Uterus (tissue), 4 donors: Measurements from ENCODE around the gene THBS3. TPM values are rescaled to one million over a fixed set of nuclear protein-coding genes. Genes with fewer than 3 reads are reported as not detected.
"Not testable (repeated sequence)": the region's sequence is repeated elsewhere in the genome, so short reads cannot be mapped to it uniquely, and the experiment has no call there.

ENCODE experiments used
- DNase-seq, 2 donors: peaks; one replicate each; pipeline ENCODE4 v3.0.0-alpha.2; 2019 to 2020
- H3K27ac ChIP-seq, 2 donors: fragments of 200-600 bp; sonication (generic); 1 replicate in 1 of 2; 2 replicates in 1 of 2; pipeline ENCODE4 v1.5.1; 2016 to 2018
- H3K27me3 ChIP-seq, 2 donors: fragments of 200-600 bp; sonication (generic); one replicate each; pipeline ENCODE4 v1.5.1; 2018 to 2019; ENCODE audit warnings: control low read depth in 1 of 2
- H3K36me3 ChIP-seq, 2 donors: fragments of 200-600 bp; sonication (generic); one replicate each; pipeline ENCODE4 v1.5.1; 2019; ENCODE audit warnings: control low read depth in 1 of 2
- H3K4me1 ChIP-seq, 2 donors: fragments of 200-600 bp; sonication (generic); one replicate each; pipeline ENCODE4 v1.5.1; 2018 to 2019; ENCODE audit warnings: control low read depth in 1 of 2
- H3K4me3 ChIP-seq, 2 donors: fragments of 200-600 bp; sonication (generic); 1 replicate in 1 of 2; 2 replicates in 1 of 2; pipeline ENCODE4 v1.5.1; 2018 to 2019; ENCODE audit warnings: mild to moderate bottlenecking in 1 of 2
- H3K9me3 ChIP-seq, 2 donors: fragments of 200-600 bp; sonication (generic); one replicate each; pipeline ENCODE4 v1.5.1; 2019; ENCODE audit warnings: control low read depth in 1 of 2
- CTCF ChIP-seq, 4 experiments: fragments of 200-600 bp in 2 of 4; fragments of 450-650 bp in 2 of 4; sonication (generic) in 2 of 4; IDR thresholded peaks; one replicate each; pipeline ENCODE4 v1.5.1; 2016 to 2019; ENCODE audit warnings: antibody characterized with exemption in 4 of 4, mild to moderate bottlenecking in 2 of 4, moderate library complexity in 1 of 4
- POLR2A ChIP-seq, 2 donors: fragments of 450-650 bp; IDR thresholded peaks; one replicate each; pipeline ENCODE4 v1.6.1; 2016; ENCODE audit warnings: antibody characterized with exemption in 2 of 2, mild to moderate bottlenecking in 1 of 2, moderate library complexity in 1 of 2
- intact Hi-C: fragments of 100-400 bp; cut with DNase I; formaldehyde crosslinking; loops from one replicate; pipeline ENCODE4 v1.15.1; 2023; ENCODE audit warnings: low total_unique reads
- total RNA-seq, 4 donors: library from RNA; depleted of rRNA in 3 of 4; stranded (reverse); fragments of >200 nt in 3 of 4; gene quantifications; one replicate each; pipeline versions ENCODE4 v1.1.0 to v1.2.4, GENCODE V29; 2014 to 2023
- donor health status: DM: yes; HTN: yes; CAD: no.

Gene THBS3
- total RNA-seq, 4 donors from 2014 or later = 11.8 to 101 (median 38.3) TPM

DNA sequence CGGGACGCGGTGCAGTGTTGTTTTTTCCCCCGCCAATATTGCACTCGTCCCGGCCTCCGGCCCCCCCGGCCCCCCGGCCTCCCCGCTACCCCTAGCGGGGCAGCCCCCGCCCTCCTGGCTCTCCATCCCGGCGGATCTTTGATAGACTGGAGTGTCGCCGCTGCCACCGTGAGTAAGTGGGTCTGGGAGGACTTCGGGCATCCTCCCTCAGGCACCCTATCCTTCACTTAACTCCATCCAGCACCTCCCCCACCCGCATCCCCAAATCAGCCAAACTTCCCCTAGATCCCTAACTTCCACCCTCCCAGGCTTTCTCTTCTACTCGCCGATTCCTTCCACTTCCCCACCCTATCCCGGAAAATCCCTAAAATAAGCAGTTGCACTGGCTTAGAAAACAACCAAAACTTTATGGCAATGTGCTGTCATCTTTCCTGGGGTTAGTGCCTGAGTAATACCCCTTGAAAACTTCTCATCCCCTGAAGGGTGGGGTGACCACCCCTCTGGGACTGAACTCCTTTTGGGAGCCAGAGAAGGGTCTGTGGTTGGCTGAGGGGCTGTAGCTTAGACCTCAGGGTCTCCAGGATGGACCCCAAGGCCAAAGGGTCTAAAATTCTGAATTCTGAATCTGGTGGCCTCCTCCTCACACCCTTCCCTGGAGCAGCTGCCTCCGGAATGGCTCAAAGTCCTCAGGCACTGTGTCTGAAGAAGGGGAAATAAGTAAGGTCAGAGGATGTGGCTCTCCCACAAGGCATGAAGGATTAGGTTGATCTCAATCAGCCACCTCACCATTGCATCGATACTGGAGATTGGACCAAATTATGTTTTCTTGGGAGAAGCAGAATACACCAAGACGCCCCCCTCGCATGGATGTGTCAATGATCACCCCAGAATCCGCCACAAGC, 12.2 kb downstream of the THBS3 start:
- H3K4me3 ChIP-seq = peak overlapping the region; percentile 46 to 55
- no peaks in the 10 kb centered on the region for H3K36me3 ChIP-seq
- DNase-seq = peak in 1 of 2 donors; percentile 55
- H3K27ac ChIP-seq = peak overlapping the region; percentile 85 to 94
- H3K4me1 ChIP-seq = no peaks in the 10 kb centered on the region
- no peaks in the 10 kb centered on the region for H3K27me3 ChIP-seq
- intact Hi-C loops = no loop called here
- TF ChIP-seq CTCF (IDR thresholded peaks at IDR 0.05) (no peak), POLR2A (IDR thresholded peaks at IDR 0.05) (no peak)
- H3K9me3 ChIP-seq = no peaks in the 10 kb centered on the region

- H3K27me3 ChIP-seq, H3K36me3 ChIP-seq, H3K9me3 ChIP-seq, DNase-seq, H3K4me1 ChIP-seq, intact Hi-C loops: not testable (repeated sequence)
- peak overlapping the region; percentile 46 to 55 for H3K4me3 ChIP-seq
- H3K27ac ChIP-seq = peak overlapping the region; percentile 85 to 94
These were observed 13.8 kb downstream of the THBS3 start for GRCh38 chr1:155193991-155194240.

- intact Hi-C loops = no loop called here
- peak; percentile 58 to 78 for TF ChIP-seq POLR2A (IDR thresholded peaks at IDR 0.05)
- TF ChIP-seq CTCF (IDR thresholded peaks at IDR 0.05) = peak; percentile 96 to 99 (median 99)
- Histone ChIP-seq H3K36me3 (no peaks in the 10 kb centered on the region), H3K27me3 (no peaks in the 10 kb centered on the region), H3K4me3 (peak overlapping the region; percentile 46 to 55), H3K27ac (peak overlapping the region; percentile 85 to 94), H3K4me1 (no peaks in the 10 kb centered on the region), H3K9me3 (no peaks in the 10 kb centered on the region)
- DNase-seq = peak; percentile 90 to 96
These were observed 14.3 kb downstream of the THBS3 start for GRCh38 chr1:155193275-155193990.

DNA sequence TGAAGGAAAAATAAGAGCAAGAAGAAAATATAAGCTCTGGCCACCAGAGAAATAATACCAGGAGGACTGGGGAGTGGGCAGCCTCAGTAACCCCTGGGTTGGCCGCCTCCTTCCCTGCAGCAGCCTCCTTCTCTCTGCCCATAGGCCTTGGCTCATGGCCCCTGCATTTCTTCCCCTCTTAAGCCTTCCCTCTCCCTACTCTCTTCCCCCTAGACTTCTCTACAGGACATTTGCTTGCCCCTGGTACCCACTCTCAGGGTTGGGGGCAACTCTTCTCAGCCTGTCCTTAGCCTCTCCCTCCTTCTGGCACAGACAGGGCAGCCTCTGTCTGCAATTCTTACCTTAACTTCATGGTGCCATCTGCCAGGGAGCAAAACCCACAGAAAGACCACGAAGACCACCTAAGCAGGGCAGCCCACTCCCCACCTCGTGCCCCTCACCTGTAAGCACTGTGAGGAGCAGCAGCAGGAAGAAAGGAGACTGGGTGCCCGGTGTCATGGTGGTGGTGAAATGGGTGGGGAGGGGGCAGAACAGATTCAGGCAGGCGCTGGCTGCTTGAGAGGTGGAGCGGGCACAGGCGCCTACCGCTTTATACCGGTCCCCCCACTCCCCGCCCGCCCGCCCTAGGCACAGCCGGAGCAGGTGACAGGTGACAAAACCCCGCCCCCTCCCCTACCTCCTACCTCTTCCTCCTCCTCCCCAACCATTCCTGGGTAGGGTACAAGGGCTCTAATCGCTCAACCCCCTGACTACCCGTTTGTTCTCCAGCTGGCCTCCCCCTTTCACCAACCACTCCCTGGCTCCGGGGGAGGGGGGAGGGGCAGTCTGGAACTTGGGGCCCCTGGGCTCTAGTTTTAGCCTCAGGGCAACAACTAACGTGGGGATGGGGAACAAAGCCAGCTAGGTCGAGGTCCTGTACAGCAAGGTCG, 15.1 kb downstream of the THBS3 start:
- H3K4me3 ChIP-seq = peak overlapping the region; percentile 46 to 55

More for the DNA sequence above, 15.1 kb downstream of the THBS3 start:
- Histone ChIP-seq H3K27ac (peak overlapping the region; percentile 85 to 94), H3K27me3 (no peaks in the 10 kb centered on the region), H3K36me3 (no peaks in the 10 kb centered on the region), H3K9me3 (no peaks in the 10 kb centered on the region), H3K4me1 (no peaks in the 10 kb centered on the region)
- intact Hi-C loops = no loop called here
- DNase-seq = peak in 1 of 2 donors; percentile 44
- TF ChIP-seq CTCF (IDR thresholded peaks at IDR 0.05) (no peak), POLR2A (IDR thresholded peaks at IDR 0.05) (peak in 1 of 2 donors; percentile 10)
